Trophoblast cell (in vitro differentiated cells and primary cell): Measurements from ENCODE around the gene SLIT1.

ENCODE experiments used
- DNase-seq, 2 donors: peaks; one replicate each; pipeline ENCODE4 v3.0.0-alpha.2; 2016
- H2AFZ ChIP-seq: 2 replicates; pipeline ENCODE4 v1.6.1; 2013; ENCODE audit warnings: low read length, moderate library complexity, mild to moderate bottlenecking; ENCODE audit not compliant: insufficient read depth, poor library complexity
- H2AK5ac ChIP-seq: 2 replicates; pipeline ENCODE4 v1.6.1; 2013; ENCODE audit warnings: mild to moderate bottlenecking, low read length
- H2BK120ac ChIP-seq: 2 replicates; pipeline ENCODE4 v1.6.1; 2013; ENCODE audit warnings: low read length, mild to moderate bottlenecking, moderate library complexity; ENCODE audit not compliant: insufficient read depth, poor library complexity
- H2BK12ac ChIP-seq: 2 replicates; pipeline ENCODE4 v1.6.1; 2013; ENCODE audit warnings: mild to moderate bottlenecking, low read length, moderate library complexity
- H2BK5ac ChIP-seq: 2 replicates; pipeline ENCODE4 v1.6.1; 2013; ENCODE audit warnings: low read length, low read depth, moderate library complexity, mild to moderate bottlenecking; ENCODE audit not compliant: poor library complexity
- H3K14ac ChIP-seq: 2 replicates; pipeline ENCODE4 v1.6.1; 2013; ENCODE audit warnings: mild to moderate bottlenecking, low read length
- H3K18ac ChIP-seq: 2 replicates; pipeline ENCODE4 v1.6.1; 2013; ENCODE audit warnings: mild to moderate bottlenecking, low read length
- H3K23ac ChIP-seq: 2 replicates; pipeline ENCODE4 v1.6.1; 2013; ENCODE audit warnings: low read length
- H3K27ac ChIP-seq: 2 replicates; pipeline ENCODE4 v1.5.1; 2013; ENCODE audit warnings: low read depth, mild to moderate bottlenecking, inconsistent platforms, low read length, moderate library complexity
- H3K27me3 ChIP-seq: 2 replicates; pipeline ENCODE4 v1.6.1; 2013; ENCODE audit warnings: inconsistent platforms, mild to moderate bottlenecking, low read length, moderate library complexity; ENCODE audit not compliant: insufficient read depth
- H3K36me3 ChIP-seq, 2 experiments: 1 replicate in 1 of 2; 2 replicates in 1 of 2; pipeline ENCODE4 v1.6.1; 2013; ENCODE audit warnings: low read length in 2 of 2, mild to moderate bottlenecking in 2 of 2, moderate library complexity in 1 of 2; ENCODE audit not compliant: insufficient read depth in 2 of 2, control insufficient read depth in 1 of 2
- H3K4ac ChIP-seq: 2 replicates; pipeline ENCODE4 v1.6.1; 2013; ENCODE audit warnings: low read depth, mild to moderate bottlenecking, low read length, moderate library complexity
- H3K4me1 ChIP-seq, 2 experiments: 1 replicate in 1 of 2; 2 replicates in 1 of 2; pipeline ENCODE4 v1.6.1; 2013; ENCODE audit warnings: low read length in 2 of 2, mild to moderate bottlenecking in 2 of 2, moderate library complexity in 1 of 2; ENCODE audit not compliant: insufficient read depth in 2 of 2, control insufficient read depth in 1 of 2
- H3K4me2 ChIP-seq: 2 replicates; pipeline ENCODE4 v1.6.1; 2013; ENCODE audit warnings: inconsistent platforms, mild to moderate bottlenecking, low read length, moderate library complexity
- H3K4me3 ChIP-seq: 2 replicates; pipeline ENCODE4 v1.5.1; 2013; ENCODE audit warnings: mild to moderate bottlenecking, low read depth, low read length, inconsistent platforms
- H3K79me1 ChIP-seq: one replicate; pipeline ENCODE4 v1.6.1; 2013; ENCODE audit warnings: low read length
- H3K79me2 ChIP-seq: 2 replicates; pipeline ENCODE4 v1.6.1; 2013; ENCODE audit warnings: low read length, mild to moderate bottlenecking; ENCODE audit not compliant: control insufficient read depth, insufficient read depth, poor library complexity
- H3K9ac ChIP-seq: 2 replicates; pipeline ENCODE4 v1.6.1; 2013; ENCODE audit warnings: mild to moderate bottlenecking, low read length
- H3K9me3 ChIP-seq: 2 replicates; pipeline ENCODE4 v1.6.1; 2013; ENCODE audit warnings: low read depth, mild to moderate bottlenecking, control low read depth, inconsistent platforms, low read length; ENCODE audit not compliant: insufficient read depth
- H4K12ac ChIP-seq: 2 replicates; pipeline ENCODE4 v1.6.1; 2013; ENCODE audit warnings: low read depth, mild to moderate bottlenecking, low read length, moderate library complexity
- H4K8ac ChIP-seq: 2 replicates; pipeline ENCODE4 v1.6.1; 2013; ENCODE audit warnings: low read depth, mild to moderate bottlenecking, low read length, moderate library complexity
- H4K91ac ChIP-seq: one replicate; pipeline ENCODE4 v1.6.1; 2013; ENCODE audit warnings: low read depth, mild to moderate bottlenecking, low read length, moderate library complexity
- WGBS: extraction: QIAGEN DNeasy Blood & Tissue Kit; methylation state at CpG from one replicate; pipeline ENCODE4 v1.1.7; 2013; ENCODE audit warnings: missing lambda C conversion rate; ENCODE audit not compliant: insufficient read length, insufficient coverage; ENCODE audit errors: extremely low coverage; 5-methylcytosine and 5-hydroxymethylcytosine counted together

Gene SLIT1

GRCh38 chr10:97186911-97187310 is 1.2 kb upstream of the SLIT1 start:
- Histone ChIP-seq H2AFZ (no peak overlapping the region), H3K79me2 (no peaks in the 10 kb centered on the region), H3K9me3 (peaks cover 3% of the 10 kb centered on the region), H3K4me2 (no peak overlapping the region), H2BK5ac (no peak overlapping the region), H2AK5ac (no peak overlapping the region), H3K27ac (no peak overlapping the region), H2BK120ac (no peak overlapping the region), H3K79me1 (no peaks in the 10 kb centered on the region), H3K23ac (no peak overlapping the region), H4K91ac (no peak overlapping the region), H3K4me3 (no peak overlapping the region), H2BK12ac (no peak overlapping the region), H4K8ac (no peak overlapping the region), H3K36me3 (no peaks in the 10 kb centered on the region), H3K18ac (no peak overlapping the region), H3K4me1 (peaks cover 4 to 7% of the 10 kb centered on the region in 2 experiments), H3K9ac (no peak overlapping the region), H3K27me3 (peaks cover 35% of the 10 kb centered on the region), H3K14ac (no peak overlapping the region), H4K12ac (no peak overlapping the region), H3K4ac (no peak overlapping the region)
- WGBS: no CpG with 5 or more reads among the region's 18 CpGs
- DNase-seq: no peak

- DNase-seq: no peak
- Histone ChIP-seq H3K4me3 (no peak overlapping the region), H3K18ac (no peak overlapping the region), H2AK5ac (no peak overlapping the region), H3K27me3 (peaks cover 35% of the 10 kb centered on the region), H3K4me2 (no peak overlapping the region), H3K9ac (no peak overlapping the region), H3K79me1 (no peaks in the 10 kb centered on the region), H2BK5ac (no peak overlapping the region), H2BK12ac (no peak overlapping the region), H3K23ac (no peak overlapping the region), H3K14ac (no peak overlapping the region), H3K9me3 (peaks cover 3% of the 10 kb centered on the region), H3K4me1 (peaks cover 4 to 7% of the 10 kb centered on the region in 2 experiments), H2BK120ac (no peak overlapping the region), H3K4ac (no peak overlapping the region), H4K8ac (no peak overlapping the region), H3K27ac (no peak overlapping the region), H4K91ac (no peak overlapping the region), H3K79me2 (no peaks in the 10 kb centered on the region), H4K12ac (no peak overlapping the region), H3K36me3 (no peaks in the 10 kb centered on the region), H2AFZ (no peak overlapping the region)
- WGBS: no CpG with 5 or more reads among the region's 17 CpGs
Observed at GRCh38 chr10:97184971-97185325, 811 bp downstream of the SLIT1 start.

GRCh38 chr10:97183314-97183713 is 2.4 kb downstream of the SLIT1 start:
- H3K4me2 ChIP-seq: no peak overlapping the region
- no peak overlapping the region for H3K4me3 ChIP-seq
- no peak overlapping the region for H2AK5ac ChIP-seq
- H4K12ac ChIP-seq: no peak overlapping the region
- H3K14ac ChIP-seq: no peak overlapping the region
- H4K8ac ChIP-seq: no peak overlapping the region
- H2BK120ac ChIP-seq: no peak overlapping the region
- H3K27me3 ChIP-seq: peaks cover 39% of the 10 kb centered on the region
- no peak overlapping the region for H2BK12ac ChIP-seq
- no peaks in the 10 kb centered on the region for H3K79me2 ChIP-seq
- peaks cover 4 to 7% of the 10 kb centered on the region in 2 experiments for H3K4me1 ChIP-seq
- no peak overlapping the region for H3K4ac ChIP-seq
- no peak overlapping the region for H3K18ac ChIP-seq
- no peaks in the 10 kb centered on the region for H3K79me1 ChIP-seq
- H3K23ac ChIP-seq: no peak overlapping the region
- peaks cover 3% of the 10 kb centered on the region for H3K9me3 ChIP-seq
- no peak for DNase-seq
- H3K27ac ChIP-seq: no peak overlapping the region
- no peaks in the 10 kb centered on the region for H3K36me3 ChIP-seq
- H2BK5ac ChIP-seq: no peak overlapping the region
- WGBS: no CpG with 5 or more reads among the region's 3 CpGs
- H4K91ac ChIP-seq: no peak overlapping the region
- H2AFZ ChIP-seq: no peak overlapping the region
- H3K9ac ChIP-seq: no peak overlapping the region

- Histone ChIP-seq H3K79me1 (no peaks in the 10 kb centered on the region), H3K4ac (no peak overlapping the region), H2BK120ac (no peak overlapping the region), H2AK5ac (no peak overlapping the region), H3K79me2 (no peaks in the 10 kb centered on the region), H3K9ac (no peak overlapping the region), H3K4me3 (no peak overlapping the region), H3K36me3 (no peaks in the 10 kb centered on the region), H2BK12ac (no peak overlapping the region), H3K27me3 (peaks cover 37% of the 10 kb centered on the region), H3K14ac (no peak overlapping the region), H3K4me2 (no peak overlapping the region), H3K23ac (no peak overlapping the region), H2BK5ac (no peak overlapping the region), H4K12ac (no peak overlapping the region), H3K27ac (no peak overlapping the region), H3K9me3 (peaks cover 3% of the 10 kb centered on the region), H4K8ac (no peak overlapping the region), H2AFZ (no peak overlapping the region), H4K91ac (no peak overlapping the region), H3K18ac (no peak overlapping the region), H3K4me1 (peaks cover 4 to 7% of the 10 kb centered on the region in 2 experiments)
- DNase-seq: no peak
- no CpG with 5 or more reads among the region's 10 CpGs for WGBS
Observed at GRCh38 chr10:97182288-97182990, 3.3 kb downstream of the SLIT1 start.
